CD14-positive monocyte (primary cell): ENCODE data around the gene PTPRD. TPM values are rescaled to one million over a fixed set of nuclear protein-coding genes. Genes with fewer than 3 reads are reported as not detected.

ENCODE experiments used
- DNase-seq, 3 donors: peaks; one replicate each; pipeline ENCODE4 v3.0.0-alpha.2; 2011 to 2022
- H2AFZ ChIP-seq: 2 replicates; pipeline ENCODE4 v1.6.0; 2012; ENCODE audit warnings: mild to moderate bottlenecking, low read depth, low read length, inconsistent platforms; ENCODE audit not compliant: insufficient read depth, poor library complexity, severe bottlenecking
- H3K27ac ChIP-seq, 2 donors: 1 replicate in 1 of 2; 2 replicates in 1 of 2; pipeline ENCODE4 v1.5.1; 2012 to 2013; ENCODE audit warnings: low read length in 2 of 2, control low read depth in 1 of 2, inconsistent platforms in 1 of 2, low read depth in 1 of 2, mild to moderate bottlenecking in 1 of 2
- H3K27me3 ChIP-seq, 2 donors: one replicate each; pipeline versions ENCODE4 v1.6.0 to v1.6.1; 2011 to 2013; ENCODE audit warnings: low read length in 2 of 2; ENCODE audit not compliant: control insufficient read depth in 2 of 2, insufficient read depth in 2 of 2
- H3K36me3 ChIP-seq, 2 donors: replicated peaks in 1 of 2; 1 replicate in 1 of 2; 2 replicates in 1 of 2; pipeline versions ENCODE4 v1.5.1 to v1.6.1; 2012 to 2013; ENCODE audit warnings: low read length in 2 of 2, control low read depth in 1 of 2, inconsistent platforms in 1 of 2, mild to moderate bottlenecking in 1 of 2; ENCODE audit not compliant: insufficient read depth in 2 of 2, control insufficient read depth in 1 of 2
- H3K4me1 ChIP-seq, 2 donors: 1 replicate in 1 of 2; 2 replicates in 1 of 2; pipeline versions ENCODE4 v1.5.1 to v1.6.1; 2012 to 2013; ENCODE audit warnings: low read length in 2 of 2, control low read depth in 1 of 2, inconsistent platforms in 1 of 2, mild to moderate bottlenecking in 1 of 2, moderate library complexity in 1 of 2; ENCODE audit not compliant: insufficient read depth in 2 of 2, control insufficient read depth in 1 of 2
- H3K4me2 ChIP-seq: replicated peaks from 2 replicates; pipeline ENCODE3; 2012; ENCODE audit warnings: low read length, moderate library complexity, mild to moderate bottlenecking; ENCODE audit not compliant: poor library complexity, severe bottlenecking; ENCODE audit errors: extremely low read depth
- H3K4me3 ChIP-seq, 3 experiments: fragments of 200-600 bp in 1 of 3; sonication (generic) in 1 of 3; replicated peaks in 1 of 3; 1 replicate in 2 of 3; 2 replicates in 1 of 3; pipeline ENCODE4 v1.5.1; 2011 to 2013; ENCODE audit warnings: low read length in 3 of 3, mild to moderate bottlenecking in 3 of 3, control low read depth in 2 of 3, low read depth in 2 of 3, inconsistent platforms in 1 of 3, moderate library complexity in 1 of 3
- H3K79me2 ChIP-seq: 2 replicates; pipeline ENCODE4 v1.6.0; 2012; ENCODE audit warnings: mild to moderate bottlenecking, control low read depth, inconsistent platforms, low read length, moderate library complexity; ENCODE audit not compliant: insufficient read depth
- H3K9ac ChIP-seq: 2 replicates; pipeline ENCODE4 v1.6.0; 2017; ENCODE audit warnings: low read length, mild to moderate bottlenecking; ENCODE audit not compliant: insufficient read depth, poor library complexity, severe bottlenecking
- H3K9me3 ChIP-seq, 2 donors: replicated peaks in 1 of 2; 1 replicate in 1 of 2; 2 replicates in 1 of 2; pipeline versions ENCODE4 v1.5.1 to v1.6.1; 2012 to 2013; ENCODE audit warnings: low read length in 2 of 2, control low read depth in 1 of 2; ENCODE audit not compliant: control insufficient read depth in 1 of 2, insufficient read depth in 1 of 2
- H4K20me1 ChIP-seq: 2 replicates; pipeline ENCODE4 v1.6.0; 2012; ENCODE audit warnings: mild to moderate bottlenecking, low read length, control low read depth, moderate library complexity; ENCODE audit not compliant: insufficient read depth
- H3K27ac Mint-ChIP-seq, 7 donors: one replicate each; pipeline ENCODE4 v1.8.0; 2020; ENCODE audit warnings: mild to moderate bottlenecking in 7 of 7, mixed read lengths in 7 of 7, moderate library complexity in 6 of 7, inconsistent platforms in 2 of 7
- H3K27me3 Mint-ChIP-seq, 3 donors: one replicate each; pipeline ENCODE4 v1.8.0; 2021 to 2022; ENCODE audit warnings: low read depth in 3 of 3, mild to moderate bottlenecking in 3 of 3, mixed read lengths in 3 of 3, moderate library complexity in 3 of 3, inconsistent platforms in 1 of 3
- H3K36me3 Mint-ChIP-seq, 2 donors: one replicate each; pipeline ENCODE4 v1.8.0; 2020; ENCODE audit warnings: mixed read lengths in 2 of 2, inconsistent platforms in 1 of 2, mild to moderate bottlenecking in 1 of 2
- H3K4me1 Mint-ChIP-seq: one replicate; pipeline ENCODE4 v1.8.0; 2020; ENCODE audit warnings: mild to moderate bottlenecking, mixed read lengths
- H3K4me3 Mint-ChIP-seq, 2 donors: one replicate each; pipeline ENCODE4 v1.8.0; 2020; ENCODE audit warnings: mild to moderate bottlenecking in 2 of 2, mixed read lengths in 2 of 2, moderate library complexity in 1 of 2
- H3K9me3 Mint-ChIP-seq, 7 donors: one replicate each; pipeline ENCODE4 v1.8.0; 2020 to 2022; ENCODE audit warnings: mixed read lengths in 7 of 7, mild to moderate bottlenecking in 6 of 7, moderate library complexity in 6 of 7, inconsistent platforms in 2 of 7
- WGBS: methylation state at CpG from one replicate; pipeline ENCODE4 v1.1.5; 2013; ENCODE audit warnings: missing lambda C conversion rate; ENCODE audit not compliant: insufficient coverage; 5-methylcytosine and 5-hydroxymethylcytosine counted together
- intact Hi-C, 2 donors: fragments of 100-400 bp; cut with micrococcal nuclease; formaldehyde crosslinking; loops; one replicate each; pipeline versions ENCODE4 v1.15.0 to v1.15.1; 2023
- polyA plus RNA-seq, 3 donors: library from polyadenylated mRNA; depleted of rRNA in 1 of 3; unstranded in 2 of 3; stranded (reverse) in 1 of 3; fragments of 300-500 nt in 2 of 3; fragments of >200 nt in 1 of 3; fragmentation: Illumina TruSeq in 2 of 3; gene quantifications; 1 replicate in 2 of 3; 2 replicates in 1 of 3; pipeline ENCODE4 v1.2.3, GENCODE V29; 2012 to 2021
- TF ChIP-seq, protein P1 (sequence below): fragments of 200-600 bp; IDR thresholded peaks from one replicate; pipeline ENCODE4 v1.8.0; 2022; ENCODE audit warnings: antibody characterized with exemption, mild to moderate bottlenecking

PTPRD gene
- polyA plus RNA-seq, 3 donors: not detected

DNA sequence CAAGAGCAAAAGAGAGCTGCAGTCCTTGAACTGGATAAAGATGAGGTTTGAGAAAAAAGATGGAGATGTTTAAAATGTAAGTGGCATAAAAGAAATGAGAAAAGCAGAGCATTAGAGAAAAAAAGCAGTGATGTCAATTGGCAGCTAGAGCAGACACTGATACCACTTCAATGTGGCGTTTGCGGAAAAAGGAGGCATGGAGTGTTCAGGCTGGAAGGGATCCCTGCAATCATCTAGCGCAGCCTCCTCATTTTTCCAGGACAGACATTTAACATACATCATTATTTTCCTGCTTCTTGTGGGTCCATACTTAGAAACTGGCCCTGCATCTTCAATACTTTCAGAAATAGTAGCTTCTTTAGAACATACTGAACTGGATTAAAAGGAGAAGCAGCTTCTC lies 563.8 kb downstream of the PTPRD start:
- no peak for DNase-seq
- H3K4me2 ChIP-seq: no peak overlapping the region
- H3K9me3 Mint-ChIP-seq: no peaks in the 10 kb centered on the region
- 100% methylated on average over 2 of the region's 3 CpGs for WGBS
- H3K79me2 ChIP-seq: no peaks in the 10 kb centered on the region
- no peaks in the 10 kb centered on the region for H3K9me3 ChIP-seq
- no peaks in the 10 kb centered on the region for H4K20me1 ChIP-seq
- intact Hi-C loops: no loop called here
- no peak overlapping the region for H3K27ac Mint-ChIP-seq
- H3K9ac ChIP-seq: no peak overlapping the region
- no peak overlapping the region for H3K27ac ChIP-seq
- H3K4me3 ChIP-seq: no peak overlapping the region
- H3K4me3 Mint-ChIP-seq: no peak overlapping the region
- no peaks in the 10 kb centered on the region for H3K27me3 ChIP-seq
- no peaks in the 10 kb centered on the region for H3K36me3 Mint-ChIP-seq
- peaks cover 0 to 2% (median 0%) of the 10 kb centered on the region in 3 donors for H3K27me3 Mint-ChIP-seq
- H3K4me1 Mint-ChIP-seq: no peaks in the 10 kb centered on the region
- H3K4me1 ChIP-seq: no peaks in the 10 kb centered on the region
- H3K36me3 ChIP-seq: no peaks in the 10 kb centered on the region
- no peak overlapping the region for H2AFZ ChIP-seq
- TF ChIP-seq, protein P1, sequence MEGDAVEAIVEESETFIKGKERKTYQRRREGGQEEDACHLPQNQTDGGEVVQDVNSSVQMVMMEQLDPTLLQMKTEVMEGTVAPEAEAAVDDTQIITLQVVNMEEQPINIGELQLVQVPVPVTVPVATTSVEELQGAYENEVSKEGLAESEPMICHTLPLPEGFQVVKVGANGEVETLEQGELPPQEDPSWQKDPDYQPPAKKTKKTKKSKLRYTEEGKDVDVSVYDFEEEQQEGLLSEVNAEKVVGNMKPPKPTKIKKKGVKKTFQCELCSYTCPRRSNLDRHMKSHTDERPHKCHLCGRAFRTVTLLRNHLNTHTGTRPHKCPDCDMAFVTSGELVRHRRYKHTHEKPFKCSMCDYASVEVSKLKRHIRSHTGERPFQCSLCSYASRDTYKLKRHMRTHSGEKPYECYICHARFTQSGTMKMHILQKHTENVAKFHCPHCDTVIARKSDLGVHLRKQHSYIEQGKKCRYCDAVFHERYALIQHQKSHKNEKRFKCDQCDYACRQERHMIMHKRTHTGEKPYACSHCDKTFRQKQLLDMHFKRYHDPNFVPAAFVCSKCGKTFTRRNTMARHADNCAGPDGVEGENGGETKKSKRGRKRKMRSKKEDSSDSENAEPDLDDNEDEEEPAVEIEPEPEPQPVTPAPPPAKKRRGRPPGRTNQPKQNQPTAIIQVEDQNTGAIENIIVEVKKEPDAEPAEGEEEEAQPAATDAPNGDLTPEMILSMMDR: no peak

- Mint-ChIP-seq H3K27ac (no peak overlapping the region), H3K36me3 (no peaks in the 10 kb centered on the region), H3K9me3 (no peaks in the 10 kb centered on the region), H3K4me1 (no peaks in the 10 kb centered on the region), H3K27me3 (peaks cover 0 to 2% (median 2%) of the 10 kb centered on the region in 3 donors), H3K4me3 (no peak overlapping the region)
- no peaks in the 10 kb centered on the region for H4K20me1 ChIP-seq
- no peak for DNase-seq
- no peak overlapping the region for H3K4me3 ChIP-seq
- TF ChIP-seq, protein P1: no peak
- no peaks in the 10 kb centered on the region for H3K36me3 ChIP-seq
- WGBS: no CpG with 5 or more reads among the region's 2 CpGs
- no peak overlapping the region for H3K27ac ChIP-seq
- H3K27me3 ChIP-seq: no peaks in the 10 kb centered on the region
- no peak overlapping the region for H3K9ac ChIP-seq
- H3K9me3 ChIP-seq: no peaks in the 10 kb centered on the region
- intact Hi-C loops: no loop called here
- H3K4me1 ChIP-seq: no peaks in the 10 kb centered on the region
- no peak overlapping the region for H3K4me2 ChIP-seq
- no peak overlapping the region for H2AFZ ChIP-seq
- H3K79me2 ChIP-seq: no peaks in the 10 kb centered on the region
These were observed 567.2 kb downstream of the PTPRD start for GRCh38 chr9:10045598-10045997.
